Right ventricle myocardium inferior (tissue), 1 donor: ENCODE measurements around the gene MAPK6. TPM values are rescaled to one million over a fixed set of nuclear protein-coding genes. Genes with fewer than 3 reads are reported as not detected.

Experiments
- ATAC-seq: fragments of 200-7000 bp; cut with Tn5 transposase; one replicate; pipeline ENCODE4 v1.9.1; 2020; ENCODE audit warnings: mild to moderate bottlenecking, moderate library complexity
- DNase-seq: peaks from one replicate; pipeline ENCODE4 v3.0.0; 2021; ENCODE audit errors: missing footprints
- intact Hi-C: fragments of 100-400 bp; cut with DNase I; formaldehyde crosslinking; loops from one replicate; pipeline ENCODE4 v1.11.0; 2022
- total RNA-seq: library from RNA; stranded (reverse); fragmentation: NEBNext Ultra II Directional; extraction: Animal tissue kit (Norgen Biotek cat#: 25700); gene quantifications from one replicate; pipeline ENCODE4 v1.2.1, GENCODE V29; 2021
- donor health status: DM: no; HTN: yes; CAD: no; lungs with severe emphysema.

Gene MAPK6
- total RNA-seq, 1 donor from 2014 or later: 22.6 TPM

- intact Hi-C loops: no loop called here
- ATAC-seq: no peak
- DNase-seq: no peak
Observed at GRCh38 chr15:52008359-52008697, 10.7 kb upstream of the MAPK6 start.

- DNase-seq (no peak), ATAC-seq (no peak)
- intact Hi-C loops: no loop called here
Observed at GRCh38 chr15:52008698-52009434, 10.2 kb upstream of the MAPK6 start.

- DNase-seq (no peak), ATAC-seq (no peak)
- intact Hi-C loops: no loop called here
Observed at GRCh38 chr15:52010633-52011595, 8.1 kb upstream of the MAPK6 start.

GRCh38 chr15:52011711-52012144 lies 7.3 kb upstream of the MAPK6 start:
- no peak for DNase-seq
- intact Hi-C loops: no loop called here
- peak; percentile 23 for ATAC-seq

GRCh38 chr15:52012210-52012609 lies 6.8 kb upstream of the MAPK6 start:
- DNase-seq: no peak
- ATAC-seq: no peak
- intact Hi-C loops: no loop called here

- intact Hi-C loops: no loop called here
- DNase-seq (no peak), ATAC-seq (no peak)
Observed at GRCh38 chr15:52013151-52013791, 5.7 kb upstream of the MAPK6 start.

GRCh38 chr15:52014616-52015015 lies 4.4 kb upstream of the MAPK6 start:
- intact Hi-C loops: no loop called here
- DNase-seq (no peak), ATAC-seq (no peak)

GRCh38 chr15:52016316-52016715 lies 2.7 kb upstream of the MAPK6 start:
- no peak for ATAC-seq
- no peak for DNase-seq
- intact Hi-C loops: no loop called here

- no peak for DNase-seq
- intact Hi-C loops: loop anchor here (2.0 kb wide), 1 partner anchor 35 kb away; no protein-coding TSS in a partner anchor
- ATAC-seq: no peak
Observed at GRCh38 chr15:52018244-52018643, 775 bp upstream of the MAPK6 start.

- ATAC-seq (peak; percentile 78), DNase-seq (peak; percentile 92)
- intact Hi-C loops: loop anchor here (2.0 kb wide), 1 partner anchor 37 kb away; no protein-coding TSS in a partner anchor
Observed at GRCh38 chr15:52019394-52020220, 588 bp downstream of the MAPK6 start.

GRCh38 chr15:52020221-52021085 lies 1.4 kb downstream of the MAPK6 start:
- DNase-seq (no peak), ATAC-seq (no peak)
- intact Hi-C loops: no loop called here

- DNase-seq (no peak), ATAC-seq (no peak)
- intact Hi-C loops: no loop called here
Observed at GRCh38 chr15:52021128-52021671, 2.2 kb downstream of the MAPK6 start.

- intact Hi-C loops: no loop called here
- ATAC-seq: no peak
- DNase-seq: no peak
Observed at GRCh38 chr15:52021892-52022540, 3.0 kb downstream of the MAPK6 start.

- DNase-seq: no peak
- intact Hi-C loops: no loop called here
- ATAC-seq: no peak
Observed at GRCh38 chr15:52023169-52023922, 4.3 kb downstream of the MAPK6 start.

- intact Hi-C loops: no loop called here
- DNase-seq (no peak), ATAC-seq (no peak)
Observed at GRCh38 chr15:52028431-52029093, 9.5 kb downstream of the MAPK6 start.

GRCh38 chr15:52030010-52030409 lies 11.0 kb downstream of the MAPK6 start:
- no peak for DNase-seq
- intact Hi-C loops: no loop called here

More at GRCh38 chr15:52030010-52030409, 11.0 kb downstream of the MAPK6 start:
- no peak for ATAC-seq
